PC-3 (cell line): ENCODE data around the gene ARHGEF26. TPM values are rescaled to one million over a fixed set of nuclear protein-coding genes. Genes with fewer than 3 reads are reported as not detected.

Source experiments
- ATAC-seq: fragments of 200-7000 bp; cut with Tn5 transposase; 2 replicates; pipeline ENCODE4 v1.9.1; 2020; ENCODE audit warnings: mild to moderate bottlenecking, moderate library complexity
- BruUV-seq: library from RNA; stranded (reverse); fragments of 400-500 nt; replicated peaks from 2 replicates; lab custom pipeline; 2021; lab: Mats Ljungman, UMichigan
- CTCF ChIA-PET: fragments of 300-600 bp; sonication (Branson Sonifier 250); formaldehyde crosslinking; loops from one replicate; lab custom pipeline; 2022; ENCODE audit warnings: antibody characterized with exemption; lab: Charles Lee
- POLR2A ChIA-PET: fragments of 300-600 bp; sonication (Branson Sonifier 250); formaldehyde crosslinking; loops from one replicate; lab custom pipeline; 2022; ENCODE audit warnings: antibody characterized with exemption; ENCODE audit not compliant: unreplicated experiment; lab: Charles Lee
- DNase-seq: peaks from one replicate; pipeline ENCODE4 v3.0.0-alpha.2; 2015
- H2AFZ ChIP-seq: fragments of 300-600 bp; sonication (generic); 2 replicates; pipeline ENCODE4 v1.6.0; 2016; ENCODE audit warnings: antibody characterized with exemption, low read length
- H3F3A ChIP-seq: fragments of 300-600 bp; sonication (generic); one replicate; pipeline ENCODE4 v1.6.0; 2017; ENCODE audit warnings: antibody characterized with exemption, low read length, control low read depth, mild to moderate bottlenecking; ENCODE audit not compliant: unreplicated experiment
- H3K27ac ChIP-seq: fragments of 300-600 bp; sonication (generic); 2 replicates; pipeline ENCODE4 v1.5.1; 2016; ENCODE audit warnings: mild to moderate bottlenecking, low read length
- H3K27me3 ChIP-seq: fragments of 300-600 bp; sonication (generic); 2 replicates; pipeline ENCODE4 v1.6.1; 2016; ENCODE audit warnings: low read length, mixed read lengths
- H3K36me3 ChIP-seq: fragments of 300-600 bp; sonication (generic); 2 replicates; pipeline ENCODE4 v1.6.1; 2016; ENCODE audit warnings: low read depth, mixed run types, low read length, mixed read lengths
- H3K4me1 ChIP-seq: fragments of 300-600 bp; sonication (generic); 2 replicates; pipeline ENCODE4 v1.5.1; 2016; ENCODE audit warnings: low read length; ENCODE audit not compliant: insufficient read depth
- H3K4me2 ChIP-seq: fragments of 300-600 bp; sonication (generic); 2 replicates; pipeline ENCODE4 v1.6.0; 2016; ENCODE audit warnings: low read length
- H3K4me3 ChIP-seq: fragments of 300-600 bp; sonication (generic); 2 replicates; pipeline ENCODE4 v1.5.1; 2016; ENCODE audit warnings: mild to moderate bottlenecking, low read length, mixed read lengths
- H3K79me2 ChIP-seq: fragments of 300-600 bp; sonication (generic); 2 replicates; pipeline ENCODE4 v1.6.1; 2017; ENCODE audit warnings: low read length, mixed read lengths
- H3K9ac ChIP-seq: fragments of 300-600 bp; sonication (generic); 2 replicates; pipeline ENCODE4 v1.6.0; 2016; ENCODE audit warnings: mild to moderate bottlenecking, low read length
- H3K9me2 ChIP-seq: fragments of 300-600 bp; sonication (generic); replicated peaks from 2 replicates; pipeline ENCODE4 v1.6.1; 2016; ENCODE audit warnings: mixed run types, low read length, mixed read lengths
- H3K9me3 ChIP-seq: fragments of 300-600 bp; sonication (generic); 2 replicates; pipeline ENCODE4 v1.6.1; 2016; ENCODE audit warnings: low read length, mixed read lengths
- H4K20me1 ChIP-seq: fragments of 300-600 bp; sonication (generic); 2 replicates; pipeline ENCODE4 v1.6.1; 2016; ENCODE audit warnings: low read length, mixed read lengths
- EZH2 ChIP-seq: fragments of 300-600 bp; sonication (generic); IDR thresholded peaks from one replicate; pipeline ENCODE4 v1.6.1; 2017; ENCODE audit warnings: antibody characterized with exemption, mild to moderate bottlenecking, low read length; ENCODE audit not compliant: unreplicated experiment
- EZH2phosphoT487 ChIP-seq: fragments of 300-600 bp; sonication (generic); IDR thresholded peaks from 2 replicates; pipeline ENCODE4 v1.6.1; 2018; ENCODE audit warnings: mild to moderate bottlenecking, antibody characterized with exemption, low read length, borderline replicate concordance
- intact Hi-C: fragments of 100-400 bp; cut with micrococcal nuclease; formaldehyde crosslinking; loops from 2 replicates; pipeline ENCODE4 v1.9.0; 2023
- total RNA-seq: library from RNA; depleted of rRNA; stranded (reverse); fragments of >200 nt; gene quantifications from 2 replicates; pipeline ENCODE4 v1.2.3, GENCODE V29; 2014
- TF ChIP-seq, protein P1 (sequence below): fragments of 300-600 bp; sonication (generic); conservative IDR thresholded peaks from 2 replicates; pipeline ENCODE4 v1.5.1; 2017; ENCODE audit warnings: antibody characterized with exemption, low read depth, mild to moderate bottlenecking, low read length

Gene ARHGEF26
- total RNA-seq, 1 experiment from 2014 or later: 5.0 TPM

DNA sequence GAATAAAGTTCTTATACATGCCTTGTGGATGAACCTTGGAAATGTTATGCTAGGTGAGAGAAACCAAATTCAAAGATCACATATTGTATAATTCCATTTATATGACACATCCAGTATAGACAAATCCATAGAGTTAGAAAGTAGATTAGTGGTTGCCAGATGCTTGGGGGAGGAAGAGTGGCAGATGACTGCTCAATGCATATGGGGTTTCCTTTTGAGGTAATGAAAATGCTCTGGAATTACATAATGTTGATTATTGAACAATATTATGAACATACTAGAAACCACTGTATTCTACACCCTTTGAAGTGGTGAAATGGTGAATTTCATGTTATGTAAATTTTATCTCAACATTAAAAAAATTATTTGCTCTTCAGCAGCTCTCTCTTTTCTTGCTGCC lies 102.3 kb downstream of the ARHGEF26 start:
- no peaks in the 10 kb centered on the region for H4K20me1 ChIP-seq
- no peaks in the 10 kb centered on the region for H3K79me2 ChIP-seq
- H3F3A ChIP-seq: no peaks in the 10 kb centered on the region
- ATAC-seq: no peak
- H3K4me2 ChIP-seq: no peak overlapping the region
- intact Hi-C loops: no loop called here
- no peak overlapping the region for H3K27ac ChIP-seq
- H3K9me3 ChIP-seq: no peaks in the 10 kb centered on the region
- H3K9me2 ChIP-seq: no peaks in the 10 kb centered on the region
- no peaks in the 10 kb centered on the region for H3K36me3 ChIP-seq
- ChIA-PET CTCF (no interaction called here), POLR2A (no interaction called here)
- H3K27me3 ChIP-seq: no peaks in the 10 kb centered on the region
- H3K4me1 ChIP-seq: peaks cover 13% of the 10 kb centered on the region
- no peak overlapping the region for H3K9ac ChIP-seq
- BruUV-seq: no TSS peak
- no peak overlapping the region for H2AFZ ChIP-seq
- no peak for TF ChIP-seq EZH2
- TF ChIP-seq, protein P1, sequence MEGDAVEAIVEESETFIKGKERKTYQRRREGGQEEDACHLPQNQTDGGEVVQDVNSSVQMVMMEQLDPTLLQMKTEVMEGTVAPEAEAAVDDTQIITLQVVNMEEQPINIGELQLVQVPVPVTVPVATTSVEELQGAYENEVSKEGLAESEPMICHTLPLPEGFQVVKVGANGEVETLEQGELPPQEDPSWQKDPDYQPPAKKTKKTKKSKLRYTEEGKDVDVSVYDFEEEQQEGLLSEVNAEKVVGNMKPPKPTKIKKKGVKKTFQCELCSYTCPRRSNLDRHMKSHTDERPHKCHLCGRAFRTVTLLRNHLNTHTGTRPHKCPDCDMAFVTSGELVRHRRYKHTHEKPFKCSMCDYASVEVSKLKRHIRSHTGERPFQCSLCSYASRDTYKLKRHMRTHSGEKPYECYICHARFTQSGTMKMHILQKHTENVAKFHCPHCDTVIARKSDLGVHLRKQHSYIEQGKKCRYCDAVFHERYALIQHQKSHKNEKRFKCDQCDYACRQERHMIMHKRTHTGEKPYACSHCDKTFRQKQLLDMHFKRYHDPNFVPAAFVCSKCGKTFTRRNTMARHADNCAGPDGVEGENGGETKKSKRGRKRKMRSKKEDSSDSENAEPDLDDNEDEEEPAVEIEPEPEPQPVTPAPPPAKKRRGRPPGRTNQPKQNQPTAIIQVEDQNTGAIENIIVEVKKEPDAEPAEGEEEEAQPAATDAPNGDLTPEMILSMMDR: no peak
- TF ChIP-seq EZH2phosphoT487: no peak
- no peak overlapping the region for H3K4me3 ChIP-seq
- DNase-seq: no peak

GRCh38 chr3:154224366-154224765 lies 103.2 kb downstream of the ARHGEF26 start:
- Histone ChIP-seq H4K20me1 (no peaks in the 10 kb centered on the region), H3K79me2 (no peaks in the 10 kb centered on the region), H3F3A (no peaks in the 10 kb centered on the region), H3K4me2 (no peak overlapping the region), H3K27ac (no peak overlapping the region), H3K9me2 (no peaks in the 10 kb centered on the region), H3K4me3 (no peak overlapping the region), H3K27me3 (no peaks in the 10 kb centered on the region), H2AFZ (no peak overlapping the region), H3K9ac (no peak overlapping the region), H3K4me1 (peaks cover 13% of the 10 kb centered on the region), H3K36me3 (no peaks in the 10 kb centered on the region), H3K9me3 (no peaks in the 10 kb centered on the region)
- POLR2A ChIA-PET: no interaction called here
- intact Hi-C loops: no loop called here
- DNase-seq: no peak
- CTCF ChIA-PET: no interaction called here
- BruUV-seq: no TSS peak
- TF ChIP-seq, protein P1: no peak
- TF ChIP-seq EZH2phosphoT487 (no peak), EZH2 (no peak)
- no peak for ATAC-seq

DNA sequence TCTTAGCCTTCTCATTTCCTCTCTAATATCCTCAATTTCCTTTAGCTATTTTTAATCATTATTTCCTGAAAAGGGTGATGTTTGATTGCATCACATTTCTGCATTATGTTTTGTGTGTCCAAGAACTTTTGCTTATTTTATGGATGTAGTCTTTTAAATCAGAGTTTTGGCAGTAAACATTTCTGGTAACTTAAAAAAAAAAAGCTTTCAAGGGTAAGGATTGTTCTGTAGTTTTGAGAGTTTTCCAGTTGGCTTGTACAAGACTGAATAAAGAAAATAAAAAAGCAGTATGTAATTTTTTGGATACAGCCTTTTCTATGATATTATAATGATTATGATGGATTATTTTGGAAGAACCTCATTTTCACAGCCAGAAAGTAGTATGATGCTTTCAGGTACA lies 103.7 kb downstream of the ARHGEF26 start:
- Histone ChIP-seq H3K4me3 (no peak overlapping the region), H3K4me1 (peaks cover 13% of the 10 kb centered on the region), H4K20me1 (no peaks in the 10 kb centered on the region), H3K9me3 (no peaks in the 10 kb centered on the region), H3K27me3 (no peaks in the 10 kb centered on the region), H3K36me3 (no peaks in the 10 kb centered on the region), H3K79me2 (no peaks in the 10 kb centered on the region), H3K9me2 (no peaks in the 10 kb centered on the region), H3K27ac (no peak overlapping the region), H2AFZ (no peak overlapping the region), H3K4me2 (0 out of 2 replicates have a peak overlapping the region, but pooled peaks have one; percentile 17), H3K9ac (no peak overlapping the region), H3F3A (no peaks in the 10 kb centered on the region)
- POLR2A ChIA-PET: no interaction called here
- no peak for ATAC-seq
- CTCF ChIA-PET: interaction anchor here (0.5 kb wide), 1 partner anchor 965 kb away, joined by 4 read pairs; no protein-coding TSS in a partner anchor
- BruUV-seq: no TSS peak
- DNase-seq: no peak
- TF ChIP-seq, protein P1: no peak
- TF ChIP-seq EZH2: no peak
- no peak for TF ChIP-seq EZH2phosphoT487
- intact Hi-C loops: no loop called here
